ENCODE results near the gene GFRA1.

DNA sequence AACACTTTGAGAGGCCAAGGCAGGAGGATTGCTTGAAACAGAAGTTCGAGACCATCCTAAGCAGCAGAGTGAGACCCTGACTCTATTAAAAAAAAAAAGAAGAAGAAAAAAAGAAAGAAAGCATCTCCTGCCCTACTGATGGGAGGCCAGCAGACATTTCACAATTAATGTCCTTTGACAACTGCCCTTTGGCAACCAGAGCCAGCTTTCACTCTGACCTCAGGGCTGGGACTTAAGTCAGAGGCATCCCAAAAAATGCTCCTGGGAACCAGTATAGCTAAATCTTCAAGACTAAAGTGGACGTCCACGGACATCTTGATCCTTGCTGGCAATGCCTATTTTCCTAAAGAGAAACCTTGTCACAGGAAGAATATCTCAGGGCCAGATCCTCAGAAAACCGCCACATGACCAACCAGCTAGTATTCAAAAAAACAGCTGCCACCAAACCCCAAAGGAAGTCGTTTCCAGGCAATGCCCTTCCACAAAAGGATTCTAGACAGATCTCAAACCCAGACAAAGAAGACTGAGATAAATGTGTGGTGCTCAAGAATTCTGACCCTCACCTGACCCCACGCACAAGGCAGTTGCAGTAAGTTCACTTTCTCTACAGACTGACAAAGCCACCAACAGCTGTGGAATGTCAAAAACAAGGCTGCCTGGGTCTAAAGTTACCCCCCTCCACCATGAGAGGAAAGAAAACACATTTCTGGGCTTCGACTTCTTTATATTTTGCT, 18.4 kb downstream of the GFRA1 start:
- TF ChIP-seq, protein P1, sequence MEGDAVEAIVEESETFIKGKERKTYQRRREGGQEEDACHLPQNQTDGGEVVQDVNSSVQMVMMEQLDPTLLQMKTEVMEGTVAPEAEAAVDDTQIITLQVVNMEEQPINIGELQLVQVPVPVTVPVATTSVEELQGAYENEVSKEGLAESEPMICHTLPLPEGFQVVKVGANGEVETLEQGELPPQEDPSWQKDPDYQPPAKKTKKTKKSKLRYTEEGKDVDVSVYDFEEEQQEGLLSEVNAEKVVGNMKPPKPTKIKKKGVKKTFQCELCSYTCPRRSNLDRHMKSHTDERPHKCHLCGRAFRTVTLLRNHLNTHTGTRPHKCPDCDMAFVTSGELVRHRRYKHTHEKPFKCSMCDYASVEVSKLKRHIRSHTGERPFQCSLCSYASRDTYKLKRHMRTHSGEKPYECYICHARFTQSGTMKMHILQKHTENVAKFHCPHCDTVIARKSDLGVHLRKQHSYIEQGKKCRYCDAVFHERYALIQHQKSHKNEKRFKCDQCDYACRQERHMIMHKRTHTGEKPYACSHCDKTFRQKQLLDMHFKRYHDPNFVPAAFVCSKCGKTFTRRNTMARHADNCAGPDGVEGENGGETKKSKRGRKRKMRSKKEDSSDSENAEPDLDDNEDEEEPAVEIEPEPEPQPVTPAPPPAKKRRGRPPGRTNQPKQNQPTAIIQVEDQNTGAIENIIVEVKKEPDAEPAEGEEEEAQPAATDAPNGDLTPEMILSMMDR (IDR thresholded peaks at IDR 0.05) = no peak
- TF ChIP-seq POLR2A (IDR thresholded peaks at IDR 0.05) = no peak
